Peyer's patch (tissue), 4 donors: ENCODE measurements around the gene ATOSA.

ENCODE experiments used
- POLR2A ChIP-seq, 2 donors: fragments of 450-650 bp; IDR thresholded peaks; one replicate each; pipeline ENCODE4 v1.5.1; 2017; ENCODE audit warnings: antibody characterized with exemption in 2 of 2, mild to moderate bottlenecking in 2 of 2, moderate library complexity in 2 of 2
- TF ChIP-seq, protein P1 (sequence below), 6 experiments: fragments of 450-650 bp in 4 of 6; fragments of 200-600 bp in 2 of 6; sonication (generic) in 1 of 6; IDR thresholded peaks; one replicate each; pipeline ENCODE4 v1.5.1; 2017 to 2019; ENCODE audit warnings: antibody characterized with exemption in 6 of 6, mild to moderate bottlenecking in 3 of 6, moderate library complexity in 1 of 6

DNA sequence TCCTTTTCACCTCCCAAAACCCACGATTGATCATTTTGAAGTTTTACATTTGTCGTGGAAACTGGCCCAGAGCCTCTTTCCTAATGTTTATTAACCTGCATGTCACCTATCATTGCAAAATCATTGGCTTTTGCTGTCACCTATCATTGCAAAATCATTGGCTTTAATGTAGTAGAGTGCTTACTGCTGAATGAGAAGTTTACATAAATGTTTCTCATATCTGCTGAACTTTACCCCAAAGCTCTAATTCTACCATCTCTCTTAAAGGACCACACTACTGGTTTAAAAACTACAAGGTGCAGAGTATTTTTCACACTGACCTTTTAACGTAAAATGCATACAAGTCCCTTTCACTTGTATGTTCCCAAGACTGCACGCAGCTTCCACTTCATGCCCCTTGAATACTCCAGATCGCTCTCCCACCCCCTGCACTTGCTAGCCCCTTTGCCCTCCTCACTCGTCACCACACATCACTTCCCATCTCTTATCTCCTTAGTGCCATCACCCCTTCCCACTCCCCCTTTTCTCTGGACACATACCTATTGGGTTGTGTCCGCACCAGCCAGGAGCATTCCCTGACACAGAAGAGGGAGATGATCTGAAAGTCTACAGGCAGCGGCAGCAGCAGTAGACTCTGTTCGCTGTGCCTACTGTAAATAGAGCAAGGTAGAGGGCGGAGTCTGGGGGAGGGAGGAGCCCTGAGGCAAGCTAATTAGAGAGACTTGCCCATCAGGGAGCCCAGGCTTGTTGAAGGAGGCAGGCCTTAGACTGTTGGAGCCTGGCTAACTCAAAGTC, 30.2 kb upstream of the ATOSA start:
- TF ChIP-seq, protein P1, sequence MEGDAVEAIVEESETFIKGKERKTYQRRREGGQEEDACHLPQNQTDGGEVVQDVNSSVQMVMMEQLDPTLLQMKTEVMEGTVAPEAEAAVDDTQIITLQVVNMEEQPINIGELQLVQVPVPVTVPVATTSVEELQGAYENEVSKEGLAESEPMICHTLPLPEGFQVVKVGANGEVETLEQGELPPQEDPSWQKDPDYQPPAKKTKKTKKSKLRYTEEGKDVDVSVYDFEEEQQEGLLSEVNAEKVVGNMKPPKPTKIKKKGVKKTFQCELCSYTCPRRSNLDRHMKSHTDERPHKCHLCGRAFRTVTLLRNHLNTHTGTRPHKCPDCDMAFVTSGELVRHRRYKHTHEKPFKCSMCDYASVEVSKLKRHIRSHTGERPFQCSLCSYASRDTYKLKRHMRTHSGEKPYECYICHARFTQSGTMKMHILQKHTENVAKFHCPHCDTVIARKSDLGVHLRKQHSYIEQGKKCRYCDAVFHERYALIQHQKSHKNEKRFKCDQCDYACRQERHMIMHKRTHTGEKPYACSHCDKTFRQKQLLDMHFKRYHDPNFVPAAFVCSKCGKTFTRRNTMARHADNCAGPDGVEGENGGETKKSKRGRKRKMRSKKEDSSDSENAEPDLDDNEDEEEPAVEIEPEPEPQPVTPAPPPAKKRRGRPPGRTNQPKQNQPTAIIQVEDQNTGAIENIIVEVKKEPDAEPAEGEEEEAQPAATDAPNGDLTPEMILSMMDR (IDR thresholded peaks at IDR 0.05), result no peak
- no peak for TF ChIP-seq POLR2A (IDR thresholded peaks at IDR 0.05)
